ENCODE results near the gene ZNF433. TPM values are rescaled to one million over a fixed set of nuclear protein-coding genes. Genes with fewer than 3 reads are reported as not detected.
"Not testable (repeated sequence)": the region's sequence is repeated elsewhere in the genome, so short reads cannot be mapped to it uniquely, and the experiment has no call there.

ZNF433 gene
- total RNA-seq (1 to 10 TPM; 4.4 to 6.2 TPM), polyA plus RNA-seq (ENCODE audit: insufficient read length in 6 of 6) (10 to 100 TPM; 14.4 to 20.6 (median 16.5) TPM)
- long read RNA-seq, donor 1, partial matches to known transcripts: 0 of 4 reads
- long read RNA-seq, donor 1, other reads (novel, unspliced or antisense): 0 of 4 reads
- long read RNA-seq, donor 2, partial matches to known transcripts: 0 of 8 reads
- long read RNA-seq, donor 2, other reads (novel, unspliced or antisense): 0 of 8 reads
- long read RNA-seq, donor 3, partial matches to known transcripts: 34 of 37 reads
- long read RNA-seq, donor 3, other reads (novel, unspliced or antisense): 0 of 37 reads
- long read RNA-seq, donor 4, partial matches to known transcripts: 0 of 2 reads
- long read RNA-seq, donor 4, other reads (novel, unspliced or antisense): 0 of 2 reads
- long read RNA-seq, donor 5, partial matches to known transcripts: 8 of 11 reads
- long read RNA-seq, donor 5, other reads (novel, unspliced or antisense): 0 of 11 reads
- long read RNA-seq, donor 6, partial matches to known transcripts: 0 of 2 reads
- long read RNA-seq, donor 6, other reads (novel, unspliced or antisense): 0 of 2 reads
- long read RNA-seq, donor 7, partial matches to known transcripts: 0 of 3 reads
- long read RNA-seq, donor 7, other reads (novel, unspliced or antisense): 0 of 3 reads
- long read RNA-seq, donor 8, partial matches to known transcripts: 0 of 2 reads
- long read RNA-seq, donor 8, other reads (novel, unspliced or antisense): 0 of 2 reads
- long read RNA-seq, donor 9: 0 reads
- long read RNA-seq, donor 10, partial matches to known transcripts: 0 of 1 reads
- long read RNA-seq, donor 10, other reads (novel, unspliced or antisense): 0 of 1 reads
- long read RNA-seq, donor 11: 0 reads
- long read RNA-seq, donor 12, partial matches to known transcripts: 0 of 3 reads
- long read RNA-seq, donor 12, other reads (novel, unspliced or antisense): 0 of 3 reads

- intact Hi-C loops (cut with DNase I): no loop called here
- Histone ChIP-seq H3K4me1 (peaks cover 0 to 24% of the 10 kb centered on the region in 2 donors), H3K4me3 (peak within 1 kb of the TSS; percentile 64 to 90), H3K27ac (peak within 1 kb of the TSS; percentile 79 to 90), H3K27me3 (no peaks in the 10 kb centered on the region), H3K36me3 (no peaks in the 10 kb centered on the region), H3K9me3 (no peaks in the 10 kb centered on the region)
- DNase-seq (peak; percentile 92 to 96 (median 94)), ATAC-seq (peak; percentile 100)
- TF ChIP-seq, protein P1, sequence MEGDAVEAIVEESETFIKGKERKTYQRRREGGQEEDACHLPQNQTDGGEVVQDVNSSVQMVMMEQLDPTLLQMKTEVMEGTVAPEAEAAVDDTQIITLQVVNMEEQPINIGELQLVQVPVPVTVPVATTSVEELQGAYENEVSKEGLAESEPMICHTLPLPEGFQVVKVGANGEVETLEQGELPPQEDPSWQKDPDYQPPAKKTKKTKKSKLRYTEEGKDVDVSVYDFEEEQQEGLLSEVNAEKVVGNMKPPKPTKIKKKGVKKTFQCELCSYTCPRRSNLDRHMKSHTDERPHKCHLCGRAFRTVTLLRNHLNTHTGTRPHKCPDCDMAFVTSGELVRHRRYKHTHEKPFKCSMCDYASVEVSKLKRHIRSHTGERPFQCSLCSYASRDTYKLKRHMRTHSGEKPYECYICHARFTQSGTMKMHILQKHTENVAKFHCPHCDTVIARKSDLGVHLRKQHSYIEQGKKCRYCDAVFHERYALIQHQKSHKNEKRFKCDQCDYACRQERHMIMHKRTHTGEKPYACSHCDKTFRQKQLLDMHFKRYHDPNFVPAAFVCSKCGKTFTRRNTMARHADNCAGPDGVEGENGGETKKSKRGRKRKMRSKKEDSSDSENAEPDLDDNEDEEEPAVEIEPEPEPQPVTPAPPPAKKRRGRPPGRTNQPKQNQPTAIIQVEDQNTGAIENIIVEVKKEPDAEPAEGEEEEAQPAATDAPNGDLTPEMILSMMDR (IDR thresholded peaks at IDR 0.05): no peak
Measured at GRCh38 chr19:12035220-12036172, at the start of gene ZNF433. Gene ZNF433 (minus strand): TSS chr19:12035679. CDS start chr19:12035539, 140 bp downstream.

DNA sequence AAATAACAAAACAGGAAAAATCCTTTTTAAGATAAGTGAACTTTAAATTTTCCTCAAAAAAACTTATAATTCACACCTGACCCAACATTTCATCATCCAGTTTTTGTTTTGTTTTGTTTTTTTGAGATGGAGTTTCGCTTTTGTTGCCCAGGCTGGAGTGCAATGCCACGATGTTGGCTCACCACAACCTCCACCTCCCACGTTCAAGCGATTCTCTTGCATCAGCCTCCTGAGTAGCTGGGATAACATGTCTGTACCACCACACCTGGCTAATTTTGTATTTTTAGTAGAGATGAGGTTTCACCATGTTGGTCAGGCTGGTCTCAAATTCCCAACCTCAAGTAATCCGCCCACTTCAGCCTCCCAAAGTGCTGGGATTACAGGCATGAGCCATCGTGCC, 47.9 kb upstream of the ZNF433 start:
- ATAC-seq; intact Hi-C loops (cut with DNase I); DNase-seq; H3K4me3 ChIP-seq; H3K27me3 ChIP-seq; H3K27ac ChIP-seq; H3K4me1 ChIP-seq: not testable (repeated sequence)
- Histone ChIP-seq H3K36me3 (peaks cover 0 to 16% of the 10 kb centered on the region in 2 donors), H3K9me3 (peaks cover 0 to 64% of the 10 kb centered on the region in 2 donors)

DNA sequence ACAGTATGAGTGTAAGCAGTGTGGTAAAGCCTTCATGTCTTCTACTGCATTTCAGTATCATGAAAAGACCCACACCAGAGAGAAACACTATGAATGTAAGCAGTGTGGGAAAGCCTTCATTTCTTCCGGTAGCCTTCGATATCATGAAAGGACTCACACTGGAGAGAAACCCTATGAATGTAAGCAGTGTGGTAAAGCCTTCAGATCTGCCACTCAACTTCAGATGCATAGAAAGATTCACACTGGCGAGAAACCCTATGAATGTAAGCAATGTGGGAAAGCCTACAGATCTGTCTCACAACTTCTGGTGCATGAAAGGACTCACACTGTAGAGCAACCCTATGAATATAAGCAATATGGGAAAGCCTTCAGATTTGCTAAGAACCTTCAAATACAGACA, 41.9 kb upstream of the ZNF433 start:
- no peak for DNase-seq
- ATAC-seq: no peak
- no peak overlapping the region for H3K4me3 ChIP-seq
- TF ChIP-seq, protein P1 (IDR thresholded peaks at IDR 0.05): no peak
- peaks cover 9 to 76% of the 10 kb centered on the region in 2 donors for H3K36me3 ChIP-seq
- H3K4me1 ChIP-seq: no peaks in the 10 kb centered on the region
- H3K27me3 ChIP-seq: no peaks in the 10 kb centered on the region
- H3K9me3 ChIP-seq: peaks cover 7 to 100% of the 10 kb centered on the region in 2 donors
- intact Hi-C loops (cut with DNase I): no loop called here
- H3K27ac ChIP-seq: no peak overlapping the region

GRCh38 chr19:12076331-12076730, 40.9 kb upstream of the ZNF433 start:
- H3K27ac ChIP-seq; H3K27me3 ChIP-seq; ATAC-seq; DNase-seq; H3K4me3 ChIP-seq; H3K4me1 ChIP-seq; intact Hi-C loops (cut with DNase I): not testable (repeated sequence)
- Histone ChIP-seq H3K36me3 (peaks cover 9 to 86% of the 10 kb centered on the region in 2 donors), H3K9me3 (peaks cover 7 to 100% of the 10 kb centered on the region in 2 donors)

DNA sequence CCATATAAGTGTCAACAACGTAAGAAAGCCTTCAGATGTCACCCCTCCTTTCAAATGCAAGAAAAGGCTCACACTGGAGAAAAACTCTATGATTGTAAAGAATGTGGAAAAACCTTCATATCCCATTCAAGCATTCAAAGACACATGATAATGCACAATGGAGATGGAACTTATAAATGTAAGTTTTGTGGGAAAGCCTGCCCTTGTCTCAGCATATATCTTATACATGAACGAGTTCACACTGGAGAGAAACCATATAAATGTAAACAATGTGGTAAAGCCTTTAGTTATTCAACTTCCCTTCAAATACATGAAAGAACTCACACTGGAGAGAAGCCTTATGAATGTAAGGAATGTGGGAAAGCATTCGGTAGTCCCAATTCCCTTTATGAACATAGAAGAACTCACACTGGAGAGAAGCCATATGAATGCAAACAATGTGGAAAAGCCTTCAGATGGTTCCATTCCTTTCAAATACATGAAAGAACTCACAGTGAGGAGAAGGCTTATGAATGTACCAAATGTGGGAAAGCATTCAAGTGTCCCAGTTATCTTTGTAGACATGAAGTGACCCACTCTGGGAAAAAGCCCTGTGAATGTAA, 40.2 kb upstream of the ZNF433 start:
- no peaks in the 10 kb centered on the region for H3K27me3 ChIP-seq
- ATAC-seq: no peak
- H3K4me1 ChIP-seq: no peaks in the 10 kb centered on the region
- no peak for DNase-seq
- intact Hi-C loops (cut with DNase I): no loop called here
- H3K9me3 ChIP-seq: peaks cover 7 to 100% of the 10 kb centered on the region in 2 donors
- no peak overlapping the region for H3K27ac ChIP-seq
- H3K36me3 ChIP-seq: peaks cover 9 to 90% of the 10 kb centered on the region in 2 donors
- no peak overlapping the region for H3K4me3 ChIP-seq
- TF ChIP-seq, protein P1 (IDR thresholded peaks at IDR 0.05): no peak

All from left lung (tissue), 14 donors.